GM08714 (cell line): ENCODE data around the gene TBL3.

Experiments
- H3K4me3 ChIP-seq: fragments of 200-500 bp; sonication (Bioruptor generic); 2 replicates; pipeline ENCODE4 v1.5.1; 2014; ENCODE audit warnings: mild to moderate bottlenecking, low read length, inconsistent platforms
- ZNF274 ChIP-seq: IDR thresholded peaks from 2 replicates; pipeline ENCODE4 v1.6.1; 2012; ENCODE audit warnings: mild to moderate bottlenecking, low read depth, low read length

Gene TBL3

GRCh38 chr16:1940273-1941161 is 31.3 kb upstream of the TBL3 start:
- no peak overlapping the region for H3K4me3 ChIP-seq
- TF ChIP-seq ZNF274 = no peak

GRCh38 chr16:1941162-1942046 is 30.4 kb upstream of the TBL3 start:
- no peak overlapping the region; the same call in 1 of the 2 replicates for H3K4me3 ChIP-seq
- TF ChIP-seq ZNF274 = no peak

GRCh38 chr16:1942047-1942809 is 29.6 kb upstream of the TBL3 start:
- TF ChIP-seq ZNF274 = no peak

GRCh38 chr16:1942810-1943726 is 28.8 kb upstream of the TBL3 start, which contains the start of gene MSRB1:
Gene MSRB1 (minus strand): TSS chr16:1943199. CDS start chr16:1943156, 43 bp downstream.
- H3K4me3 ChIP-seq = peak within 1 kb of the TSS; percentile 85
- no peak for TF ChIP-seq ZNF274

More at GRCh38 chr16:1942047-1942809, 29.6 kb upstream of the TBL3 start:
- peak overlapping the region; percentile 85 for H3K4me3 ChIP-seq

- no peak overlapping the region for H3K4me3 ChIP-seq
- TF ChIP-seq ZNF274 = no peak
Observed at GRCh38 chr16:1944612-1945199, 27.1 kb upstream of the TBL3 start.

GRCh38 chr16:1945559-1946391 is 26.1 kb upstream of the TBL3 start:
- TF ChIP-seq ZNF274 = no peak
- H3K4me3 ChIP-seq = no peak overlapping the region

GRCh38 chr16:1946495-1947368 is 25.1 kb upstream of the TBL3 start:
- no peak for TF ChIP-seq ZNF274

GRCh38 chr16:1947369-1947670 is 24.5 kb upstream of the TBL3 start:
- no peak for TF ChIP-seq ZNF274
- H3K4me3 ChIP-seq = no peak overlapping the region

More at GRCh38 chr16:1946495-1947368, 25.1 kb upstream of the TBL3 start:
- no peak overlapping the region for H3K4me3 ChIP-seq

- no peak overlapping the region for H3K4me3 ChIP-seq
- TF ChIP-seq ZNF274 = no peak
Observed at GRCh38 chr16:1949507-1949906, 22.3 kb upstream of the TBL3 start.

GRCh38 chr16:1950047-1950446 is 21.8 kb upstream of the TBL3 start:
- no peak overlapping the region for H3K4me3 ChIP-seq
- no peak for TF ChIP-seq ZNF274

GRCh38 chr16:1950559-1950958 is 21.3 kb upstream of the TBL3 start:
- no peak for TF ChIP-seq ZNF274
- H3K4me3 ChIP-seq = no peak overlapping the region
